Putamen (tissue), 1 donor: ENCODE results near the gene UNC13D.
A peak's percentile ranks its signal among the peaks of the same experiment; 100 is the strongest.
"Not testable (repeated sequence)": the region's sequence is repeated elsewhere in the genome, so short reads cannot be mapped to it uniquely, and the experiment has no call there.

Experiments used
- DNase-seq: peaks from one replicate; pipeline ENCODE4 v3.0.0-alpha.2; 2016; ENCODE audit warnings: low spot score

The UNC13D gene

DNA sequence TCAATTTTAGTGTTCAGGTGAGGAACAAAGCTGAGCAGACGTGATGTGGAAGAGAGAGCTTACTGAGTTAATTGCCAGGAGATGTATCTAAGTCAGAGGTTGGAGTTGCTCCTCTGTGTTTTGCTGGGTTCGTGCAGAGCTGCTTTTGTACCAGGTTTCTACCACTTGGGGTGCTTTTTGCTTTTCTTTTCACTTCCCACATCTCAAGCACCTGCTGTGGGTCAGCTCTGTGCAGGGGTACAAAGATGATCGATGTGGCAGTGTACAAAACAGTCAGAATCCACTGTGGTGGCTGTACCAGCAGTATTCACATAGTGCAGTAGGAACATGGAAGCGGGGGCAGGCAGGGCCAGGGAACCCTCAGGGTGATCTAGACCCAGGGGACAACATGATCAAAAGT, 44.8 kb downstream of the UNC13D start:
- DNase-seq: no peak

DNA sequence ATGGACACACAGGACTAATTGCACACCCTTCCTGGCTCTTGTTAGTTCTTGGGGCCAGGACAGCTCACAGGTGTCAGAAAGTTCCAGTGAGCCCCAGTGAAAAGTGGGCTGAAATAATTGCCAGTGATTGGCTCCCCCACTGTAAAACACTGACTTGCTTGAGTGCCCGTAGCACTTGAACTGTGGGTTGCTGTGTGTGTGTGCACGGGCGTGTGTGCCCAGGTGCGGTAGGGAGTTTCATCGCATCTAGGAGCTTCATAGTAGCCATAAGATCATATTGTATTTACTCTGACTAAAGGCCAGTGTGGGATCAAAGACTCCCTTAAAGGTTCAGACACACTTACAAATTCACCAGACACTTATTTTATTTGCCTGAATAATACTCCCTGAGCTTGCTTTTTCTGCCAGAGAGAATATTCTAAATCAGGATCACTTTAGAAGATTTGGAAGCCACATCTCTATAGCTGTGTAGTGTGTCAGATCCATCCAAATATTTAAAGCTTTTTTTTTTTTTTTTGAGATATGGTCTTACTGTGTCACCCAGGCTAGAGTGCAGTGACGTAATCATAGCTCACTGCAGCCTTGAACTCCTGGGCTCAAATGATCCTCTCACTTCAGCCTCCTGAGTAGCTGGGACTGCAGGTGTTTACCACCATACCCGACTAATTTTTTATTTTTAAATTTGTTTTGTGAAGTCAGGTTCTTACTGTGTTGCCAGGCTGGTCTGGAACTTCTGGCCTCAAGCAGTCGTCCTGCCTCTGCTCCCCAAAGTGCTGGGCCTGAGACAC, 48.2 kb downstream of the UNC13D start:
- no peak for DNase-seq

DNA sequence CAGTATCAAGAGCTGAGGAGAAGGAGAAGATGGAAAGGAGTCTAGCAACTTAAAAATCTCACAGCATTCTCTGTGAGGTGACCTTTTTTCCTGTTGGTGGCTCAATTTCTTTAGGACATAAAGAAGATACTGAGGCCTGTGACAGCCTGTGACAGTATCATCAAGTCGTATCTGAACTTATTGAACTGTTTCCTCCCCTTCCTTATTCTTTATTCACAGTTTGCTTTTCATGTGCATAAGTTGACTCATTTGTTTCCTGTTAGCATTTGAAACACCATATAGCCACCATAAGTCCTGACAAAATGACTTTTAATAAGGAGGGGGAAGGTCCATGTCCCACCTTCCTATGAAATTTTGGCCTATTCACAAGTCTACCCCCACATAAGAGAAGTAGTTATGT, 50.7 kb downstream of the UNC13D start:
- DNase-seq: no peak

DNA sequence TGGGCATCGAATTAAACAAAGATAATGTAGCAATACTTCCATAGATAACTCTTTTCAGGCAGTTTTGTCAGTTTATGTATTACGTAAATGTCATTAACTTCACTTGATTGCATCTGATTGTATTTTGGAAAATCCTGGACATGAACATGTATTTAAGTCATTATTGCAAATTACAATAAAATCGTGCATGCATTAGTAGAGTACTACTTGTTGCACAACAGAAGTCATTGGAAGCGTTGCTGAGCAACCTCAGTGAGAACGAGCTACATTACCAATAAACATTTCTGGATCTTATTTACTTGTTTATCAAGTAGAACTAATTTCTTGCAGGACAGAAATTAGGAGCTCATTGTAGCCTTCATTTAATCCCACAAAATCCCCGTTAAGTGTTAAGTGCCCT, 53.0 kb downstream of the UNC13D start:
- DNase-seq: no peak

DNA sequence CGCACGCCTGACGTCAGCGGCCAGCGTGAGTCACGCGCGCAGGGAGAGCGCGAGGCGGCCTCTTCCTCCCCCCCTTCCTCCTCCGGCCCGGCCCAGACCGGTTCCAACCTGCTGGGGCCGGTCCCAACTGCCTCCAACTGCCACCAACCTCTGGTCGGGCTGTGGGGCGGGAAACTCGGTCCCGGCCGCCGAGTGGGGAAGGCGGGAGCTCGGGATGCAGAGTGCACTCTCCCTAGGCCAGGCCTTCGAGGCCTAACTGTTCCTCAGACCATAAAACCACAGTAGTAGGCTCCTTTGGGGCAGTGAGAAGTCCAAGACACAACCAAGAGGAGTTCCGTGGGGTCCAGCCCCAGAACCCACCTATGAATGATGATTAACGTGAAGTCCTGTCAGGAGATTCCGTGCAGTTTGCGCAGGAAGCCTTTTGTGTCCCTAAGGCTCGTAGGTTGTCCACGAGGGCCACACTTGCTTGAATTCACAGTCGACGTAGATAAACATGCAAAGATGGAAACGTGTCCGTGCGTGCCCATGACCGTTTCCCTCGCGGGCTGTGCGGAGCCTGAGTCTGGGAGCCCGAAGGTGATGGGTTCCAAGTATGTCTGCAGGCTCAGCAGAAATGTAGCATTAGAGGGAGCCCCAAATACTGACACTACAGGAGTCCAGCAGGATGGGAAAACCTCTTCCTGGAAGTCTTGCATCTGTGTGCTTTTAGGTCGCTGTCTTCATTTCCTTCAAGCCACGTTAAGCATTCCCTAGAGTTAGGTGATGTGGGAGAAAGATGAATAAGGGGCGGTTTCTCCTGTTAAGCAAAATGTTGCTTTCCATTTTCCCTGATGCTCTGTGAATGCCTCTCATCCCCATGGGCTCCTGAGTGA, 59.0 kb downstream of the UNC13D start:
- peak; percentile 89 for DNase-seq

DNA sequence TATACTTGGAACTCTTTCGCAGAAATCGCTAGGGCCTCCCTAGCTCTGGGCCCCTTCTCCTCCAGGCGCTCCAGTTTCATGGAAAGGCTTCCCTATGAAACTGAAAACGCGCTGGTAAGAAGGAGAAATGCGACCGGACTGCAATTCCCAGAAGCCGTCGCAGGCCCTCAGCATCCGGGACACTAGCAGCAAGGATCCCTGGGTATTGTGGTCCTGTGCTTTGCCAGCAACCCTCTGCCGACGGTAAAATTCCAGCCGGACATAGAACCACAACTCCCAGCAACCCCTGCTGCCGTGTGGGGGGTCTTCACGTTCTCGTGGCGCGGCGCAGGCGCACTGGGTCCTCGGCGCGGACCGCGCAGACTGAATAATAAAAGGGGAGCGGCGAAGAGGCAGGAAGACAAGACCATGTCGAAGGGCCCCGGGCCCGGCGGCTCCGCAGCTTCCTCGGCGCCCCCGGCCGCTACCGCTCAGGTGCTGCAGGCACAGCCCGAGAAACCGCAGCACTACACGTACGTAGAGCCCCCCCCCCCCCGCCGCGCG, 59.7 kb downstream of the UNC13D start, which contains the start of gene UNK:
Gene UNK (plus strand): TSS at position 334 of the 543 bp plus-strand sequence. CDS start 75 bp downstream, at position 409.
- peak; percentile 99 for DNase-seq

DNA sequence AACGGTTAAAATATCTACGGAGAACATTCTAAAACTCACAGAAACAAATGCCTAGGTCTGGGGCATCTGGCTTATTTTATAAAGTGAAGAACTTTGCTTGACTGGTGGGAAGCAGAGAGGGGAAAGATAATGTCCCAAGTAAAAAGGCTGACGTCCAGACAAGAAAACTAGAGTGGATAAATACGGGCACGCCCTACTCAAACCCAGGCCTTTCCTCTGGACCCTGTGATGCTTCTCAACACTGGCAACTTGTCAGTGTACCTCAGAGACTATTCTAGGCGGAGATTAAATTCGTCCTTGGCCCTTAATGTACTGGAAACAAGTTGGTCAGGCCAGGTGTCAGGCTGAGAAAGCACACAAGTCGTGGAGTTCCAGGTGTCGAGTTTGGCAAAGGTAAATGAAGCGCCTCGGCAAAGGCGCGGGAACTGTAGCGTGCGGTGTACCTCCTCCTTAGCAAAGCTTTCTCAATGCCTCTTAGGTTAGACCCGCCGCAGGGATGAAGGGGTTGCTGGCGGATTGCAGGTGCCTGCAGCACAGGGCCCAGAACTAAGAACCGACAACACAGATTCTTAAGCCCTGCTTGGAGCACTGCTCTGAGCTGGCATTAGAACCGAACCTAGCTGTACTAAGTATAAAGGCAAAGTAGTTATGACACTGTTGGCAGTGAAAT, 60.3 kb downstream of the UNC13D start:
- no peak for DNase-seq

DNA sequence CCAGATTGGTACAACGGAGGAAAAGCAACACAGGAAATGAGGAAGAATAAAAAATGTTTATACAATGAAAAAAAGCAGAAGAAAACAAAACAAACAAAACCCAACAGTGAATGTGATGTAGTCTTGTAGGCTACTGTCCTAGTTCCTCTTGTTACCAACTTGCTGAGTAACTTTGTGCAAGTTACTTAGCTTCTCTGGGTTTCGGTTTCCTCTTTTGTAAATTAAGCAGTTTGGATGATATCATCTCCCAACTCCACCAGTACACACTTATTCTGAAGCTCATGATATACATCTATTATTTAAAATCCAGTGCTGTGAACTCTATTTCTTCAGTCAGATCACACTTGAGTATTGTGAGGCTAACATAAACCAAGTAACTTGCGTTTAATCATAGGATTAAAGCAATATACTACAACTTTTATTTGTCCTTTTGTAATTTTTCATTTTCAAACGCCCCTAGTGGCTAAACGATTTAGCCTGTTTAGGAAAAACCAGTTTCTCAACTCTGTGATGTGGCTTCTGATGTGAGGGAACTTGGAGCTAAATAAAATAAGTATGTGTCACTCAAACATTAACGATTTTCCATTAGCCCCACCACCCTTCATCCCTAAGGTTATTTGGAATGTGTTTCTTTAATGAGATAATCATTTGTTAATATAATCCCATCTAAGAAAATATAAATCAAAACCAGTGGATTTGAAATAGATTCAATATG, 61.0 kb downstream of the UNC13D start:
- DNase-seq: peak; percentile 56

DNA sequence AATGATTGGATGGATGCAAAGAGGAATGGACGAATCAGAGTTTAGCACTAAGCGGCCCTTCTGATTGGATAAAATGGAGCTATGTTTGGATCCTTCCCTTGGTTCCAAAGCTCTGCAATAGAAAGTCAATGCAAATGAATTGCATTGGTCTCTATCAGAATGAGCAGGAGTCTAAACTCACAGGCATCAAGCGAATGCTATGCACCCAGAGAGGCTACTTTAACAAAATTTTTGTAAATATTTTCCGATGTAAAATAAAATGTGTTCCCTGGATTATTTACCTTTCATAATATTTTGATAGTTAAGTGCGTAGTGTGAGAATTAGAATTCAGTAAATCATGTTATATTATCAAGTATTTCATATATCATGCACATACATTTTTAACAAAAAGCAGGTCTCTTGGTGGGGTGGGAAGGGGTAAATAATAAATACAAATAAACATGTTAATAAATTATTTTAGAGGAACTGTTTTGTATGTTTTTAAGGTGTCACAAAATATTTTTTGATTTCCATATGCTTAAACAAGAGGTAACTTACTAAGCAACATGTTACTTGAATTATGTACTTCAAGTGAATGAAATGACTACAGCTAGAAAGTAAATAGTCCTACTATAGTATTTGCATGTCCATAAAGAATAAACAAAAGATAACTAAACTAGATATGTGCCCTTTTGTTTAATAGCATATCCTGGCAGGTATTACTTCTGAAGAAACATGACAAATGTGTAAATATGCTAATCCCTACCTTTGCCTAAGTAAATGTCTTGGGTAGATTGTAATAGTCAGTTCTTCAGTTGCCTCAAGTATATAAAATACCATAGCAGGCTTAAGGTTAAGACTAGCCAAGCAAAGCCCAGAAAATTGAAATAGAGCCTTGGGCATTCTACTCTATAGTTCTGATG, 64.0 kb downstream of the UNC13D start:
- no peak for DNase-seq

DNA sequence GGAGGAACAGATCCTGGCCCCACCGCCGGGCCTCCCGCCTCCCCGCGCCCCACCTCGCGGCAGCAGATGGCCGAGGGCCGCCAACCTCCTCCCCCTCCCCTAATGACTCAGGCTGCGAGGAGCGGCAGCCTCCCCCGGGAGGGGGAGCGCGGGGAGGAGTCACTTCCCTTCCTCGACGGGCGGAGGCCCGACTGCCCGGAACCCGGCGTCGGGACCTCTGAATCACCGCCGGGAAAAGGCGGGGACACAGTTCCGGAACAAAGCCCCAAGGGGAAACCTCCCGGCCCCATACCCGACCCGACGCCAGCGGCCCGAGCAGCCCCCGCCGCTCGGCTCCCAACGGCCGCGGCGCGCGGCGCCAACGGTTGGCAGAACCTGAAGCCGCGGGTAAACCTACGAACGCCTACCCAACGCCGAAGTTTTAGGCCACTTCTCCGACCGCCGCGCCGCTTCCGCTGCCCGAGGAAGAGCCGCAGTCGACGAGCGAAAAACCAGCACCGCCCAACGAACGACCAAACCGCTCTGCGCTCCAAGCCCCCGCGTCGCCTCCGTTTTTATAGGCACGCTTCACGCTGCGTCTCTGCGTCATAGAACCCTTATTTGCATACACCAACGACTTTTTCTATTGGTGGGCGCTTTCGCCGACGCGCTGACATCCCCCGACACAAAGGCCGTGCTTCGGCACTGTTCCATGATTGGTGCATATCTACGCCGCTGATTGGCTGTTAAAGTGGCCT, 64.8 kb downstream of the UNC13D start:
- DNase-seq: peak; percentile 99

DNA sequence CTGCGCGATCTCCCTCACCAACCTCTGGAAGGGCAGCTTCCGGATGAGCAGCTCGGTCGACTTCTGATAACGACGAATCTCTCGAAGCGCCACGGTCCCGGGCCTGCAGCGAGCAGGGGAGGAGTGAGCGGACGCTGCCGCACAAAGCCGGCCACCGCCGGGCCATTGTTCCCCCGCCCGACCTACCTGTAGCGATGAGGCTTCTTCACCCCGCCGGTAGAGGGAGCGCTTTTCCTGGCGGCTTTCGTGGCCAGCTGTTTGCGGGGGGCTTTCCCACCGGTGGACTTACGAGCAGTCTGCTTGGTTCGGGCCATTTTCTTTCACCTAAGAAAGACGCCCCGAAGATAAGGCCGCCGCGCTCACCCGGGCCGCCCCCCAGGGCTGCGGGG, 65.3 kb downstream of the UNC13D start:
- no peak for DNase-seq

DNA sequence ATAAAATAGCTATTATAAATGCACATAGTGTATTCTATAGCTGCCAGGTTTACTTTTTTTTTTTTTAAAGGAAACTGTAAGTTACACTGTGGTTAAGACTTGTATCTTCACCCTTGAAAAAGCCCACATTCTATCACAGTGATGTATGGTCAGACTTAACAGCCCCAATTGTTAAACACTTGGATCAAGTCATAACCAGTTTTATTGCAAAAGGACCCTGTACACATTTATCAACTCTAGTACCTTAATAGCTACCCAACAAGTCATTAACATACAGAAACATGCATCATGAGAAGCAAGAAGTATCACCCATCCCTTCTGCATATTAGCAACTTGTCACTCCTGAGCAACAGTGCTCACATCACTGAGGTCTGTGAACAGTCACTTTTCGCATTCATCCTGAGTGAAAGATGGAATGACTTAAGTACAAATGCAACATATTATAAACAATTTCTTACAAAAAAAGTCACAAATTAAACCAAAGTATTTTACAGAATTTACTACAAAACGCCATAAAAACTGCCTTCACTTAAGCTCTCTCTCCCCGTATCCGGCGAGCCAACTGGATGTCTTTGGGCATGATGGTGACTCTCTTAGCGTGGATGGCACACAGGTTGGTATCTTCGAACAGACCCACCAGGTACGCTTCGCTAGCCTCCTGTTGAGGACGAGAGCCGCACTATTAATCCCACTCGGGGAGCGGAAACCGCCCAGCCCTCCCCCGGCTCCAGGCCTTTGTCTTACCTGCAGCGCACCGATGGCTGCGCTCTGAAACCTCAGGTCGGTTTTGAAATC, 65.9 kb downstream of the UNC13D start:
- DNase-seq: not testable (repeated sequence)

DNA sequence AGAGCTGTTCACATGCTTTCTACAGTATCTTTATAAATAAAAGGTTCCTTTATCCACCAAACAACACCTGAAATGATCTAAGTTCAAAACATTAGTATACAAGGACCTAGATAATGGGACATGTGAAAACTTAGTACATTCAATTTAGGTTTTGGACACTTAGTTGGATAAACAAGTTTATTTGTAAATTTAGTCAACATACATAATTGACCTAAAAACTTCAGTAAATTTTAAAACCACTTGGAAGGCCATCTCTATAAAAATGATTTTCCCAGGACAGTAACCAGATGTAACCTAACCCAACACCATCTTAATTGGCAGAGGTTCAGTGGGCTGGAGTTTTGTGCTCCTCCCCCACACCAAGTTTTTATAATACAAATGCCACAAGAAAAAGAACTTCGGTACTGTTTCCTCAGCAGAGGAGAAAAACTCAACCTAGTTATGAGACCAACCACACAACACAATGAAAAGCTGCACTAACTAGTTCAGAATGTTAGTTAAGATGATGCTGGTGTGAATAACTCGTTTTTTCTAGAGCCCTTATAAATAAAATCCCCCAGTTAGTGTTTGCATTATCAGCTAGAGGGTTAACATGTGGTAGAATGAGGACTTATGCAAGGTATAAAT, 66.8 kb downstream of the UNC13D start:
- no peak for DNase-seq
